Adrenal gland (tissue), 12 donors: ENCODE measurements around the gene MTHFD2L. TPM values are rescaled to one million over a fixed set of nuclear protein-coding genes. Genes with fewer than 3 reads are reported as not detected.

Source experiments
- DNase-seq, 7 donors: peaks; one replicate each; pipeline ENCODE4 v3.0.0-alpha.2; 2019 to 2020
- H3K27ac ChIP-seq, 5 donors: fragments of 200-600 bp; sonication (generic) in 4 of 5; 1 replicate in 3 of 5; 2 replicates in 2 of 5; pipeline versions ENCODE4 v1.5.1 to v1.8.0; 2016 to 2020; ENCODE audit warnings: mild to moderate bottlenecking in 1 of 5
- H3K27me3 ChIP-seq: fragments of 200-600 bp; 2 replicates; pipeline ENCODE4 v1.8.0; 2021
- H3K36me3 ChIP-seq, 2 donors: fragments of 200-600 bp; replicated peaks in 1 of 2; 1 replicate in 1 of 2; 2 replicates in 1 of 2; pipeline versions ENCODE4 v1.5.1 to v1.8.0; 2018 to 2022
- H3K4me1 ChIP-seq, 2 donors: fragments of 200-600 bp; replicated peaks in 1 of 2; 1 replicate in 1 of 2; 2 replicates in 1 of 2; pipeline versions ENCODE4 v1.5.1 to v1.8.0; 2018 to 2021
- H3K4me3 ChIP-seq, 4 donors: fragments of 200-600 bp; sonication (generic) in 3 of 4; one replicate each; pipeline ENCODE4 v1.5.1; 2016 to 2018
- H3K9me3 ChIP-seq, 3 donors: fragments of 200-600 bp; sonication (generic) in 1 of 3; replicated peaks in 1 of 3; 1 replicate in 2 of 3; 2 replicates in 1 of 3; pipeline versions ENCODE4 v1.5.1 to v1.8.0; 2016 to 2021
- POLR2A ChIP-seq, 2 donors: fragments of 450-650 bp; IDR thresholded peaks; one replicate each; pipeline ENCODE4 v1.6.1; 2017; ENCODE audit warnings: antibody characterized with exemption in 2 of 2, mild to moderate bottlenecking in 2 of 2, moderate library complexity in 1 of 2
- WGBS, 4 donors: extraction: QIAGEN DNeasy Blood & Tissue Kit in 2 of 4; methylation state at CpG; one replicate each; pipeline versions ENCODE4 v1.1.5 to v1.1.7; 2013 to 2017; 5-methylcytosine and 5-hydroxymethylcytosine counted together
- intact Hi-C, 2 donors: fragments of 100-400 bp; cut with DNase I; formaldehyde crosslinking; loops; one replicate each; pipeline versions ENCODE4 v1.14.1 to v1.15.0; 2022 to 2023
- polyA plus RNA-seq, 3 donors: library from polyadenylated mRNA; stranded (reverse); fragments of 200-250 nt in 2 of 3; fragments of 350-450 nt in 1 of 3; fragmentation: Illumina TruSeq in 1 of 3; extraction: RNeasy Lipid Tissue Mini Kit (QIAGEN cat#74804) in 1 of 3; gene quantifications; one replicate each; pipeline ENCODE4 v1.2.3, GENCODE V29; 2013 to 2014
- total RNA-seq, 9 donors: library from RNA; depleted of rRNA in 4 of 9; stranded (reverse); fragments of >200 nt in 4 of 9; fragments of 120-200 nt in 1 of 9; fragmentation: NEBNext Ultra II Directional in 1 of 9; extraction: Animal tissue kit (Norgen Biotek cat#: 25700) in 1 of 9; gene quantifications; one replicate each; pipeline versions ENCODE4 v1.1.0 to v1.2.4, GENCODE V29; 2013 to 2023
- TF ChIP-seq, protein P1 (sequence below), 6 experiments: fragments of 450-650 bp in 4 of 6; fragments of 200-600 bp in 2 of 6; sonication (generic) in 1 of 6; IDR thresholded peaks; 1 replicate in 5 of 6; 2 replicates in 1 of 6; pipeline versions ENCODE4 v1.5.1 to v1.8.0; 2016 to 2021; ENCODE audit warnings: antibody characterized with exemption in 6 of 6, mild to moderate bottlenecking in 2 of 6, moderate library complexity in 1 of 6
- donor health status: healthy with polysubstance abuse.
- donor health status: Bipolar disorder and iron deficiency.
- donor health status: DM: yes; HTN: yes; CAD: no.
- donor health status: DM: no; HTN: no; CAD: no.
- donor health status: DM: no; HTN: no; CAD: no.
- donor health status: DM: yes; HTN: yes; CAD: no.

MTHFD2L gene
- total and polyA plus RNA-seq, 12 donors: 9.8 to 38.2 (median 15.9) TPM

DNA sequence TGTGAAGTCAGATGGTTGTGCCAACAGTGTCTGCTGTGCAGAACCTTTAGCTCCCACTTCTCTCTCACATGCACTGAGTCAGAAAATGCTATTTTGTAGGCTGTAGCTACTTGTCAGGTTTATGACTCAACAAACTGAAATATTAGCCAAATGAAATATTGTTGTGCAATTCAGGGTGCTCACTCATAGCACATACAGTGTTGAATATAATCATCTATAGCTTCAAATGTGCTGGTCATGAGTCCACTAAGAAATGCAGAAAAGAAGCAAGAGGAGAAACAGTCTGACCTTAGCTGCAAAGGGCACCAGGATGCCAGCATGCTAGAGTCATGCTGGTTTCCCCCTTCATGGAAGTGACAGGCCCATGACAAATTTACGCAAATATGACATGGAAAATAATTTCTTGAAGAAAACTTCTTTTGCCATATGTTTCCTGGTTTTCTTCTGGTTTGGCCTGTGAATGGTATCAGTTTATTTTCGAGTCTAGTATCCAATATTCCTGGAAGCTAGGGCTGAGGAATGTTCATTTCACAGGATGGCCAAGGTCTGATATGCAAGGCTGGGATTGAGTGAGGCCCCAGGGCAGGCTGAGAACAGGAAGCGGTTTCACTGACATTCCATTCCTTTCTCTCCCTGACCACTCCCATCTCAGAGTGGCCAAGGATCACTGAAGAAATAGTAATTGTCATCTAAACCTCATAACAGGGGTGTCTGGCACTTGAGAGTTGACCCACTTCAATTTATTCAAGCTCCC, 48.6 kb upstream of the MTHFD2L start:
- Histone ChIP-seq H3K4me3 (no peak overlapping the region), H3K4me1 (peaks cover 0 to 30% of the 10 kb centered on the region in 2 donors), H3K36me3 (no peaks in the 10 kb centered on the region), H3K27me3 (no peaks in the 10 kb centered on the region), H3K9me3 (peaks cover 0 to 7% (median 0%) of the 10 kb centered on the region in 3 donors), H3K27ac (peak overlapping the region in 3 of 5 donors; percentile 15 to 79 (median 41))
- whole genome bisulfite sequencing, 4 donors: 55 to 65% (median 61%) methylated on average over 3 of the region's 3 CpGs
- DNase-seq: peak in 6 of 7 donors; percentile 33 to 65 (median 42)
- intact Hi-C loops: no loop called here
- no peak for TF ChIP-seq POLR2A (IDR thresholded peaks at IDR 0.05)
- TF ChIP-seq, protein P1, sequence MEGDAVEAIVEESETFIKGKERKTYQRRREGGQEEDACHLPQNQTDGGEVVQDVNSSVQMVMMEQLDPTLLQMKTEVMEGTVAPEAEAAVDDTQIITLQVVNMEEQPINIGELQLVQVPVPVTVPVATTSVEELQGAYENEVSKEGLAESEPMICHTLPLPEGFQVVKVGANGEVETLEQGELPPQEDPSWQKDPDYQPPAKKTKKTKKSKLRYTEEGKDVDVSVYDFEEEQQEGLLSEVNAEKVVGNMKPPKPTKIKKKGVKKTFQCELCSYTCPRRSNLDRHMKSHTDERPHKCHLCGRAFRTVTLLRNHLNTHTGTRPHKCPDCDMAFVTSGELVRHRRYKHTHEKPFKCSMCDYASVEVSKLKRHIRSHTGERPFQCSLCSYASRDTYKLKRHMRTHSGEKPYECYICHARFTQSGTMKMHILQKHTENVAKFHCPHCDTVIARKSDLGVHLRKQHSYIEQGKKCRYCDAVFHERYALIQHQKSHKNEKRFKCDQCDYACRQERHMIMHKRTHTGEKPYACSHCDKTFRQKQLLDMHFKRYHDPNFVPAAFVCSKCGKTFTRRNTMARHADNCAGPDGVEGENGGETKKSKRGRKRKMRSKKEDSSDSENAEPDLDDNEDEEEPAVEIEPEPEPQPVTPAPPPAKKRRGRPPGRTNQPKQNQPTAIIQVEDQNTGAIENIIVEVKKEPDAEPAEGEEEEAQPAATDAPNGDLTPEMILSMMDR (IDR thresholded peaks at IDR 0.05): no peak

DNA sequence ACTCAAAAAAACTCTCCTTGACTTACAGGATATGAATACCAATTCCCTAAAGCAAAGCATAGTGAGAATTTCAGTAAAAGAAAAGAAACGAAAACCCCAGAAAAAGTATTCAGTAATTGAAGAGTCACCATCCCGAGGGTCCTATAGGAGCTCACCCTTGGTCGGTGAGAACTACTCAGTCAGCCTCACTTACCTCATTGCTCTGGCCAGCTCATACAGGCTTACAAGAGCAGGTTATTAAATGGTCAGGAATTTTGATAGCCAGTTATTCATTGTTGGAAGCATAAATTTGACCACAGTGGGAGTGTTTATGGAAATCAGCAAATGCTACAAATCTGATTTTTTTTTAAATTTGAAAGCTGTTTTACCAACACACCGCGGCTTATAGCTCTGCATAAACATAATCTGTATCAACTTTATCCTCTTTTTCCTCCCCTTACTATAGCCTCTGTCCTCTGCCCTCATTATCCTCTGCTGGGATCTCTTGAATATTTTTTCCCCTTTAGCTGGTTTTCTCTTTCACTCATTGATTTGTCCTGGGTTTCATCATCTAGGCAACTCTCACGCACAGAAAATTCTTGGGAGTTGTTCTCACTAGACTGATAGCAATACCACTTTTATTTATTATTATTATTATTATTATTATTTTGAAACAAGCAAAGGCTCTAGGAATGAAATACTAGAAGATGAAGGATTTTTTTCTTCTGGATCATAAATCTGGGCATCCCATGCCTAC, 47.9 kb upstream of the MTHFD2L start:
- WGBS, 4 donors: 72 to 85% (median 81%) methylated on average over 6 of the region's 6 CpGs
- DNase-seq: no peak
- Histone ChIP-seq H3K27me3 (no peaks in the 10 kb centered on the region), H3K27ac (peak overlapping the region in 2 of 5 donors; percentile 41 to 79), H3K36me3 (no peaks in the 10 kb centered on the region), H3K4me3 (no peak overlapping the region), H3K4me1 (peaks cover 0 to 26% of the 10 kb centered on the region in 2 donors), H3K9me3 (peaks cover 0 to 7% (median 0%) of the 10 kb centered on the region in 3 donors)
- intact Hi-C loops: no loop called here
- TF ChIP-seq POLR2A (IDR thresholded peaks at IDR 0.05): no peak
- TF ChIP-seq, protein P1 (IDR thresholded peaks at IDR 0.05): no peak

DNA sequence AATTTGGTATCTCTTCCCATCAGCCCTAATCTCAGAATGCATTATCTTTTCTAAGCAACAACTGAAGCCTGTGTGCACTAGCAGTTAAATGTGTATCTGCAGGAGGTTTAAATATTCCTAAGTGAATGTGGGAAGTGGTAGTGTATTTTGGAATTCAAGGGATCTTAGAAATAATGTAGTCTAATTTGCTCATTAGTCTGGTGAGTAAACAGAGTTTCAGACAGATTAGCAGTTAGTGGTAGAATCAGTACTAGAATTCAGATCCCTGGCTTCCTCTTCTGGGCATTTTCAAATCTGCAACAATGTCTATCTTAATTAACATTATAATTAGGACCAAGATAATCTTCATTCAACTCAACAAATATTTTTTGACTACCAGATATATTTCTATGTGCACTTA, 47.2 kb upstream of the MTHFD2L start:
- TF ChIP-seq, protein P1 (IDR thresholded peaks at IDR 0.05): no peak
- TF ChIP-seq POLR2A (IDR thresholded peaks at IDR 0.05): no peak
- Histone ChIP-seq H3K36me3 (no peaks in the 10 kb centered on the region), H3K4me3 (no peak overlapping the region), H3K9me3 (peaks cover 0 to 7% (median 0%) of the 10 kb centered on the region in 3 donors), H3K4me1 (peaks cover 0 to 24% of the 10 kb centered on the region in 2 donors), H3K27me3 (no peaks in the 10 kb centered on the region), H3K27ac (peak overlapping the region in 1 of 5 donors; percentile 7)
- intact Hi-C loops: no loop called here
- DNase-seq: no peak

DNA sequence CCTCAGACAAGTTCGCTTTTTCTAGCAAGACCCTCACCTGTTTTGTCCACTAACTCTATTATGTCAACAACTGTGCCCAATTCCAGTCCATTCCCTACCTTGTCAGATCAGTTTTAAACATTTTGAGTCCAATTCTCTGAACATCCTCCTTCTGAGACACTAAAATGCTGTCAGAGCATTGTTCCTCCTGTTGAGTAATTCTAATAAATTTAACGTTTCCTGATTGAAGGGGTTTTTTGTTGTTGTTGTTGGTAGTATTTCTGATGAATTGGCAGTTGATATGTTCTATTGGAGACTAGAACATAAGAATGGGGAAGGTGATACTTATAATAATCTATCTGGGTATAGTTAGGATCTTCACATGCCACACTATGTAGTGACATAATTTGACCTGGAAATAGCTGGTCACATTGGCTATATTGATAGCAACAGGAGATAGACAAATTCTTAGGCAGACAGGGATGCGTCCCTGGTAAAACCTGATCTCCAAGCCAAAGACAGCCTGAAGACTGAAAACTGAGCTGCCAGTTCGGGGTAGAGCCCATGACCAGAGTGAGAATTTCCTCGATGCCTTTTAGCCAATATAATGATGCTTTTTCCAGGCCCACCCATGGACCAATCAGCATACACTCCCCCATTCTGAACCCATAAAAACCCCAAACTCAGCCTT, 46.5 kb upstream of the MTHFD2L start:
- H3K27ac ChIP-seq: peak overlapping the region in 1 of 5 donors; percentile 3
- 86 to 89% (median 87%) methylated on average over 5 of the region's 5 CpGs for WGBS, 4 donors
- intact Hi-C loops: no loop called here
- no peak overlapping the region for H3K4me3 ChIP-seq
- peaks cover 0 to 7% (median 0%) of the 10 kb centered on the region in 3 donors for H3K9me3 ChIP-seq
- DNase-seq: no peak
- TF ChIP-seq, protein P1 (IDR thresholded peaks at IDR 0.05): no peak
- TF ChIP-seq POLR2A (IDR thresholded peaks at IDR 0.05): no peak
- H3K4me1 ChIP-seq: peaks cover 0 to 25% of the 10 kb centered on the region in 2 donors
- H3K36me3 ChIP-seq: no peaks in the 10 kb centered on the region
- no peaks in the 10 kb centered on the region for H3K27me3 ChIP-seq
